ENCODE data around the gene PIGT. TPM values are rescaled to one million over a fixed set of nuclear protein-coding genes. Genes with fewer than 3 reads are reported as not detected.

PIGT gene
- total and polyA plus RNA-seq, 2 of the 13 experiments (the other 11 are each of a cell fraction or from before 2014, with no cell fraction given): 65.9 to 74.1 TPM

GRCh38 chr20:45436732-45437485, 21.0 kb downstream of the PIGT start (continued):
- peak; percentile 74 for TF ChIP-seq ZNF318 (CRISPR knock-in tag; IDR thresholded peaks at IDR 0.05)
- peak; percentile 97 for TF ChIP-seq NFATC3 (CRISPR knock-in tag; IDR thresholded peaks at IDR 0.05)
- 0 out of 2 replicates have a peak, but pooled peaks have one; percentile 66 for TF ChIP-seq CC2D1A (CRISPR knock-in tag; IDR thresholded peaks at IDR 0.05)
- TF ChIP-seq HNF4G (IDR thresholded peaks at IDR 0.05; ENCODE audit: borderline replicate concordance, low read depth, low read length): no peak
- TF ChIP-seq HNF4G (CRISPR knock-in tag; IDR thresholded peaks at IDR 0.05; ENCODE audit: borderline replicate concordance, low read depth): no peak
- 0 out of 2 replicates have a peak, but pooled peaks have one; percentile 19 for TF ChIP-seq DMAP1 (CRISPR knock-in tag; IDR thresholded peaks at IDR 0.05)
- TF ChIP-seq MBD4 (IDR thresholded peaks at IDR 0.05; ENCODE audit: borderline replicate concordance, low read length): no peak
- no peak for TF ChIP-seq HOXD1 (CRISPR knock-in tag; IDR thresholded peaks at IDR 0.05)
- no peak for TF ChIP-seq KAT2B (IDR thresholded peaks at IDR 0.05; ENCODE audit: borderline replicate concordance, low read depth, low read length)
- TF ChIP-seq GZF1 (CRISPR knock-in tag; IDR thresholded peaks at IDR 0.05): peak; percentile 51; the same call in 1 of the 2 replicates
- no peak; the same call in 1 of the 2 replicates for TF ChIP-seq FOXO4 (CRISPR knock-in tag; conservative IDR thresholded peaks at IDR 0.05)
- TF ChIP-seq TEAD3 (CRISPR knock-in tag; optimal IDR thresholded peaks at IDR 0.05; ENCODE audit: borderline replicate concordance): peak; percentile 84
- TF ChIP-seq RARA (CRISPR knock-in tag; IDR thresholded peaks at IDR 0.05): peak; percentile 61; the same call in 1 of the 2 replicates
- TF ChIP-seq LBX2 (CRISPR knock-in tag; IDR thresholded peaks at IDR 0.05; ENCODE audit: borderline replicate concordance): no peak
- no peak; the same call in 1 of the 2 replicates for TF ChIP-seq ZNF253 (CRISPR knock-in tag; IDR thresholded peaks at IDR 0.05; ENCODE audit: borderline replicate concordance)
- peak; percentile 84; the same call in 1 of the 2 replicates for TF ChIP-seq ZNF768 (CRISPR knock-in tag; IDR thresholded peaks at IDR 0.05)
- peak; percentile 72 for TF ChIP-seq RXRA (CRISPR knock-in tag; IDR thresholded peaks at IDR 0.05)
- TF ChIP-seq KDM6A (CRISPR knock-in tag; IDR thresholded peaks at IDR 0.05; ENCODE audit: low read depth): no peak
- TF ChIP-seq HOXA9 (CRISPR knock-in tag; IDR thresholded peaks at IDR 0.05; ENCODE audit: borderline replicate concordance): no peak
- TF ChIP-seq RBM39 (IDR thresholded peaks at IDR 0.05; ENCODE audit: low read depth, low read length, poor library complexity, severe bottlenecking): peak; percentile 93

Data from HepG2 (cell line).